GM18870 (cell line): ENCODE data around the gene PRR23C.

Experiments
- ATAC-seq: cut with Tn5 transposase; IDR thresholded peaks from one replicate; pipeline ENCODE4 v1.9.1; 2021; ENCODE audit warnings: moderate library complexity; ENCODE audit not compliant: unreplicated experiment

PRR23C gene

DNA sequence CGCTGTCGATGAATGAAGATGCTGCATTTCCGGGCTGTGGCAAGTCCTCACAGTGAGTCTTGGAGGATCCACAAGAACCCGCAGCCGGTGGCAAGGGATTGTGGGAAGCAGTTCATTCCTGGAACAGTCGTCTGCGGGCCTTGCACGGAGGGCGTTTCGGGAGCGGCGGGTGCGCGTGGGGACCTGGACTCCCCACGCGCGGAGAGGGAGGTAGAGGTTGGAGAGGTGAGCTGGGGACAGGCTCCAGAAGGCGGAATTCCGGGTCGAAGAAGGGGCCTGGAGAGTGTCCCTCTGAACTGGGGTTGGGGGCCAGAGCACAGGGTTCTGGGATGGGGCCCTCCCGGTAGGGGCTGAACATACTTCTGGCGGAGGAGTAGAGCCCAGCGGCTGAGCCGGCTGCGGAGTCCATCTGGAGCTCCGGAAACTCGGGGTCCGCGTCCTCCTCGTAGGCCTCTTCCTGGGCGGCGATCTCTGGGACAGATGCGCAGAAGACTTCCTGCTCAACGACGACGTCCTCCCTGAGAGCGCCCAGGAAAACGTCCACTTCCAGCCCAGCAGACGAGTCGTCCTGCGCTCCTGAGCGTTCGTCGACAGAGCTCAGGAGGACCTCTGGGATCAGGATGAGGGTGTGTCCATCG lies 39.2 kb downstream of the PRR23C start:
- no peak for ATAC-seq

DNA sequence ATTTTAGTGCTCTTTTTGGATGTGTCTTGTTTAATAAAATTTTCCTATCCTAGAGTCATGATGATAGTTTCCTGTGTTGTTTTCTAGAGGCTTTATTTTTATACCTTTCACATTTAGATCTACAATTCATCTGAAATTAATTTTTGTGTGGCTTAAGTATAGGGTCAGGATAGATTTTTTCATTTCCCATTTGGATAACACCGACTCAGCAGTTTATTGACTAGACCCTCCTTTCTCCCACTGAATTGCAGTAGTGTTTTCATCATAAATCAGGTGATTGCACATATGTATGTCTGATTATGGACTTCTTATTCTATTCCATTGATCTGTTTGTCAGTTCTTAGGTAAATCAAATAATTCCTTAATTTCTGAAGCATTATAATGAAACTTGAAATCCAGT lies 49.0 kb downstream of the PRR23C start:
- ATAC-seq, result no peak
